DMS153 treated with DMSO at 0.1 percent for 48 hours (cell line): ENCODE measurements around the gene AGPAT3.

Source experiments
- DNase-seq: peaks from one replicate; lab custom pipeline; 2025; ENCODE audit not compliant: unreplicated experiment; lab: John Stamatoyannopoulos, UW

Gene AGPAT3

GRCh38 chr21:43921571-43921978, 56.6 kb downstream of the AGPAT3 start:
- no peak for DNase-seq

- DNase-seq, result no peak
Observed at GRCh38 chr21:43921979-43922945, 57.2 kb downstream of the AGPAT3 start.

GRCh38 chr21:43922949-43923348, 57.9 kb downstream of the AGPAT3 start:
- no peak for DNase-seq

GRCh38 chr21:43923391-43923790, 58.4 kb downstream of the AGPAT3 start:
- no peak for DNase-seq

GRCh38 chr21:43924421-43925095, 59.5 kb downstream of the AGPAT3 start:
- DNase-seq, result no peak

GRCh38 chr21:43925096-43925481, 60.1 kb downstream of the AGPAT3 start:
- DNase-seq, result no peak

GRCh38 chr21:43925609-43926008, 60.6 kb downstream of the AGPAT3 start:
- no peak for DNase-seq

- no peak for DNase-seq
Observed at GRCh38 chr21:43926196-43926595, 61.2 kb downstream of the AGPAT3 start.

GRCh38 chr21:43927591-43928221, 62.7 kb downstream of the AGPAT3 start:
- DNase-seq, result no peak

- DNase-seq, result no peak
Observed at GRCh38 chr21:43928222-43929125, 63.5 kb downstream of the AGPAT3 start.

GRCh38 chr21:43929217-43929971, 64.4 kb downstream of the AGPAT3 start:
- DNase-seq, result no peak

- no peak for DNase-seq
Observed at GRCh38 chr21:43930074-43930847, 65.2 kb downstream of the AGPAT3 start.

- DNase-seq, result no peak
Observed at GRCh38 chr21:43930848-43931375, 65.9 kb downstream of the AGPAT3 start.

- DNase-seq, result no peak
Observed at GRCh38 chr21:43931489-43931888, 66.5 kb downstream of the AGPAT3 start.

- no peak for DNase-seq
Observed at GRCh38 chr21:43932005-43932404, 67.0 kb downstream of the AGPAT3 start.

GRCh38 chr21:43933199-43933598, 68.2 kb downstream of the AGPAT3 start:
- no peak for DNase-seq

- DNase-seq, result no peak
Observed at GRCh38 chr21:43933680-43934079, 68.7 kb downstream of the AGPAT3 start.

GRCh38 chr21:43934116-43934515, 69.1 kb downstream of the AGPAT3 start:
- no peak for DNase-seq
